GM12891 (cell line): ENCODE results near the gene TNN.
"Not testable (repeated sequence)": the region's sequence is repeated elsewhere in the genome, so short reads cannot be mapped to it uniquely, and the experiment has no call there.

Experiments used
- DNase-seq: peaks from one replicate; pipeline ENCODE4 v3.0.0; 2011; ENCODE audit warnings: low spot score; ENCODE audit not compliant: insufficient read length
- FAIRE-seq: peaks from 2 replicates; lab custom pipeline; 2011; peaks lifted over from hg19 to GRCh38; lab: Jason Lieb, UNC
- PAX5 ChIP-seq: IDR thresholded peaks from 2 replicates; pipeline ENCODE4 v1.6.1; 2011; ENCODE audit warnings: low read length, moderate library complexity, mild to moderate bottlenecking; ENCODE audit not compliant: insufficient read depth, severe bottlenecking
- POLR2A ChIP-seq: IDR thresholded peaks from 2 replicates; pipeline ENCODE4 v1.6.1; 2011; ENCODE audit warnings: low read depth, low read length, control low read depth
- POLR2AphosphoS5 ChIP-seq: IDR thresholded peaks from 2 replicates; pipeline ENCODE4 v1.6.1; 2011; ENCODE audit warnings: low read depth, low read length, control low read depth
- POU2F2 ChIP-seq: IDR thresholded peaks from 2 replicates; pipeline ENCODE4 v1.6.1; 2011; ENCODE audit warnings: low read depth, mild to moderate bottlenecking, control low read depth, low read length, moderate library complexity
- SPI1 ChIP-seq: IDR thresholded peaks from 2 replicates; pipeline ENCODE4 v1.6.1; 2011; ENCODE audit warnings: low read depth, low read length, control low read depth
- TAF1 ChIP-seq: IDR thresholded peaks from 2 replicates; pipeline ENCODE4 v1.6.1; 2011; ENCODE audit warnings: low read depth, low read length, control low read depth

TNN gene

GRCh38 chr1:175040324-175040879 is 27.2 kb upstream of the TNN start:
- TF ChIP-seq POLR2AphosphoS5: no peak
- no peak for TF ChIP-seq PAX5
- TF ChIP-seq POU2F2: no peak
- TF ChIP-seq SPI1: no peak
- no peak for TF ChIP-seq TAF1
- TF ChIP-seq POLR2A: no peak
- DNase-seq: no peak
- FAIRE-seq: no peak

- DNase-seq (no peak), FAIRE-seq (no peak)
- TF ChIP-seq SPI1 (no peak), POU2F2 (no peak), POLR2A (no peak), POLR2AphosphoS5 (no peak), PAX5 (no peak), TAF1 (no peak)
Measured at GRCh38 chr1:175042650-175043049, 25.0 kb upstream of the TNN start.

GRCh38 chr1:175043824-175044223 is 23.8 kb upstream of the TNN start:
- TF ChIP-seq PAX5: no peak
- FAIRE-seq: no peak
- DNase-seq: no peak

GRCh38 chr1:175044591-175044990 is 23.0 kb upstream of the TNN start:
- not testable (repeated sequence) for FAIRE-seq, DNase-seq

DNA sequence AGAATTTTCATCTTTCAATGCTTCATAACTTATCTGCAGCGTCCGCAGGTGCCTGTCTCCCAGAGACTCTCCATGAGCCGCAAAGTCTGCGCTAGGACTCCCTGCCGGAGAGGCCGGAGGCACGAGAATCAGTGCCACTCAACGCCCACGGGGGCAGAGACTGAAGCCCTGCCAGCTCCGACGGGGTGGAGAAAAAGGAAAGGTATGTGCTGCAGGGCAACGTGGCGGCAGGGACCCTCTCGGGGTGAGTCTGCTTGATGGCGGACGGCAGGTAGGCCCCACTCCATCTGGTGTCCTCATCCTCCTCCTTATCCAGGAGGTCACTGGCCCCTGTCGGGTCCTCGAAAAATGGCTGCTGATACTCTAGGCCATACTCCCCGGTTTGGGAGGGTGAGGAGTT is 22.5 kb upstream of the TNN start:
- DNase-seq (no peak), FAIRE-seq (no peak)
- TF ChIP-seq SPI1 (no peak), POLR2A (no peak), TAF1 (no peak), PAX5 (no peak), POLR2AphosphoS5 (no peak), POU2F2 (no peak)

- DNase-seq: no peak
- no peak for FAIRE-seq
- TF ChIP-seq SPI1: no peak
- TF ChIP-seq PAX5: no peak
- no peak for TF ChIP-seq TAF1
- TF ChIP-seq POLR2AphosphoS5: no peak
Measured at GRCh38 chr1:175045519-175045918, 22.1 kb upstream of the TNN start.

DNA sequence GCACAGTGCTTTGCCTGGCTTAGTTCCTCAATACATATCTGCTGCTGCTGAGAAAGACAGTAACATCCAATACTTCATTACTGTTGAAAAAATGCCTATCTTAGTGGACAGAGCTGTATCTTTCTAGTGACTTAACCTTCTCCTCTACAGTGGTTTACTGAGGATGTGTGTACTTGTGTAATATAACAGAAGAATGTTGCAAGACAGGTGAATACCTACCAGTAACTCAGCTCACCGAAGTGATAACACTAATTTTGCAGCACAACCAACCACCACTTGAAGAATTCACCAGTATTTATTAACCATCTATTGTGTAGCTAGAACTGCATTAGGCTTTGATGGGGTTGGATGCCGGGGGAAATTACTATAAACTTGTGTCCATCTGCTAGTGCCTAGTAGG is 16.6 kb upstream of the TNN start:
- TF ChIP-seq POU2F2: no peak
- no peak for TF ChIP-seq POLR2AphosphoS5
- TF ChIP-seq PAX5: no peak
- no peak for TF ChIP-seq SPI1
- no peak for TF ChIP-seq POLR2A
- no peak for TF ChIP-seq TAF1
- DNase-seq (no peak), FAIRE-seq (no peak)

DNA sequence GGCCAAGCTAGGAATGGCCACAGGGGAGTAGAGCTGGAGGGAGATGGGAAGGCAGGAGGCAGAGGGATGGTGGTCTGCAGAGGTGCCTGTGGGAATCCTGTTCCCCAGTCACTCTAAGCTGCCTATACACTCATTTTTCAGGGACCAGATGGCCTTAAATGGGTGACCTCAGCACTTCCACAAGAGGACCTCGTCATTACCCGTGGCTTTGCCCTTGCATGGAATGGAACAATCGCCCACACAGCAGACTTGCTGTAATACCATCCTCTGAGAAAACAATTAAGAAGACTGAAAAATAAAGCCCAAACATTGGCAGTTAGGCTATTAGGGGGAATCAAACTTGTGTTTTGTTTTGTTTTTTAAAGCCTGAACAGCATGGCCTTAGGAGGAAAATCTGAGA is 12.9 kb upstream of the TNN start:
- no peak for FAIRE-seq
- TF ChIP-seq PAX5: no peak
- no peak for TF ChIP-seq TAF1
- TF ChIP-seq POU2F2: no peak
- no peak for TF ChIP-seq POLR2A
- no peak for TF ChIP-seq POLR2AphosphoS5
- TF ChIP-seq SPI1: no peak
- no peak for DNase-seq

DNA sequence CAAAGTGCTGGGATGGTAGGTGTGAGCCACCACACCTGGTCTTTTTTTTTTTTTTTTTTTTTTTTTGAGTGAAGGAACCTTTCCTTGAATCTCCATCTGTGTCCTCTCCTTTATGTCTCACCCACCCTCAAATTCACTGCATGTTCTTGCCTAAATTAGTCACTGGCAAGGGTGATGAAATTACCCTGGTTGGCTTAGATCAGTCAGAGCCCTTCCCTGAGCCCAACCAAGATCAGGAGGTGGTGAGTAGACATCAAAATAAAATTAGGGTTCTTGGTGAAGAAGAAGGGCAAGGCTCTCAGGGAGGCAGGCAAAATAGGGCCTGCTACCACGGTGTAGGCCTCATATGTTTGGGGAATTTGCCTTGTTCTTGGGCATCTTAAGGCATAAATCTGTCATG is 5.3 kb upstream of the TNN start:
- no peak for FAIRE-seq
- no peak for DNase-seq
- TF ChIP-seq PAX5 (no peak), TAF1 (no peak), POLR2AphosphoS5 (no peak), POLR2A (no peak), SPI1 (no peak)

DNA sequence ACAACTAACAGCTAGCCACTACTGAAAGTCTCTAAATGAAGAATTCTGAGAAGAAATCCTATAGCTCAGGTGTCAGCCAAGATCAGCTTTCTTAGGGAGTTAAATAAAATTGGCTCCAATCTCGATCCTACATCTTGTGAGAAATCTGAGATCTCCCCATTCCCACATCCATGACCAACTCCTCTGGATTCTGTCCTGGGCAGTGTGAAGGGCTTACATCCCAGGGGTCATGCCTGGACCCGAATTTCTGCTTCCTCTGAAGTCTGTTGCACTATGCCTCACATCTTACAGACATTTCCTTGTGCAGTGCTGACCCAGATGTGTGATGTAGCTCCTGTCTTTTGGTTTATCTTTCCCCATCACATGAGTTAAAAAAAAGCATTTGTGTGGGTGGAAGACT is 4.8 kb upstream of the TNN start:
- TF ChIP-seq TAF1 (no peak), SPI1 (no peak), POU2F2 (no peak), POLR2A (no peak), PAX5 (no peak), POLR2AphosphoS5 (no peak)
- DNase-seq (no peak), FAIRE-seq (no peak)

GRCh38 chr1:175070818-175071217 is 3.2 kb downstream of the TNN start:
- TF ChIP-seq PAX5 (no peak), POU2F2 (no peak), SPI1 (no peak), POLR2AphosphoS5 (no peak), POLR2A (no peak), TAF1 (no peak)
- DNase-seq (no peak), FAIRE-seq (no peak)
